HG02759 (cell line): ENCODE results near the gene SFT2D1.
A peak's percentile ranks its signal among the peaks of the same experiment; 100 is the strongest.

Experiments
- ATAC-seq: cut with Tn5 transposase; IDR thresholded peaks from one replicate; pipeline ENCODE4 v1.9.1; 2021; ENCODE audit warnings: mild to moderate bottlenecking, moderate library complexity; ENCODE audit not compliant: unreplicated experiment

SFT2D1 gene

GRCh38 chr6:166335378-166336302, 6.7 kb downstream of the SFT2D1 start:
- peak; percentile 65 for ATAC-seq

- no peak for ATAC-seq
Observed at GRCh38 chr6:166334878-166335277, 7.5 kb downstream of the SFT2D1 start.

- peak; percentile 68 for ATAC-seq
Observed at GRCh38 chr6:166333172-166333995, 9.0 kb downstream of the SFT2D1 start.

GRCh38 chr6:166331503-166332415, 10.6 kb downstream of the SFT2D1 start:
- ATAC-seq: no peak

- no peak for ATAC-seq
Observed at GRCh38 chr6:166330612-166331011, 11.7 kb downstream of the SFT2D1 start.

- peak; percentile 73 for ATAC-seq
Observed at GRCh38 chr6:166325383-166326042, 16.8 kb downstream of the SFT2D1 start.

GRCh38 chr6:166323395-166323794, 18.9 kb downstream of the SFT2D1 start:
- ATAC-seq: no peak

- no peak for ATAC-seq
Observed at GRCh38 chr6:166318649-166319600, 23.4 kb downstream of the SFT2D1 start.

- ATAC-seq: no peak
Observed at GRCh38 chr6:166318227-166318626, 24.1 kb downstream of the SFT2D1 start.

GRCh38 chr6:166317261-166318212, 24.8 kb downstream of the SFT2D1 start:
- ATAC-seq: no peak

- ATAC-seq: no peak
Observed at GRCh38 chr6:166315436-166315835, 26.9 kb downstream of the SFT2D1 start.

GRCh38 chr6:166314454-166314853, 27.9 kb downstream of the SFT2D1 start:
- ATAC-seq: no peak

- peak; percentile 65 for ATAC-seq
Observed at GRCh38 chr6:166313255-166314070, 28.9 kb downstream of the SFT2D1 start.

- no peak for ATAC-seq
Observed at GRCh38 chr6:166312832-166313231, 29.5 kb downstream of the SFT2D1 start.

GRCh38 chr6:166310634-166311033, 31.7 kb downstream of the SFT2D1 start:
- ATAC-seq: no peak

- no peak for ATAC-seq
Observed at GRCh38 chr6:166309977-166310376, 32.4 kb downstream of the SFT2D1 start.
